RWPE1 (cell line): ENCODE measurements around the gene SSR2.

Experiments used
- CTCF ChIA-PET: fragments of 350-600 bp; sonication (Branson Sonifier 250); formaldehyde crosslinking; extraction: SDS; loops from one replicate; lab custom pipeline; 2021; lab: Yijun Ruan, JAX
- POLR2A ChIA-PET: fragments of 400-600 bp; formaldehyde crosslinking; extraction: SDS; loops from one replicate; lab custom pipeline; 2020; ENCODE audit warnings: antibody characterized with exemption; ENCODE audit not compliant: low non-redundant PET; lab: Yijun Ruan, JAX
- DNase-seq: peaks from one replicate; pipeline ENCODE4 v3.0.0; 2012; ENCODE audit warnings: low spot score
- H3K27ac ChIP-seq: fragments of 450-650 bp; 2 replicates; pipeline ENCODE4 v1.5.1; 2017
- CTCF ChIP-seq: fragments of 450-650 bp; conservative IDR thresholded peaks from 2 replicates; pipeline ENCODE4 v1.5.1; 2017; ENCODE audit warnings: low read depth, mild to moderate bottlenecking

The SSR2 gene

GRCh38 chr1:155975375-155976061, 45.2 kb downstream of the SSR2 start:
- H3K27ac ChIP-seq = peak overlapping the region; percentile 96
- TF ChIP-seq CTCF = no peak
- ChIA-PET POLR2A (interaction anchor here (0.6 to 0.8 kb wide), 2 partner anchors 8 to 13 kb away, joined by 3 to 7 read pairs; no protein-coding TSS in a partner anchor), CTCF (interaction anchor here (0.7 to 1.1 kb wide), 2 partner anchors 13 to 76 kb away, joined by 3 read pairs; no protein-coding TSS in a partner anchor)
- no peak for DNase-seq

GRCh38 chr1:155974208-155975115, 46.3 kb downstream of the SSR2 start:
- no peak for DNase-seq
- ChIA-PET POLR2A (interaction anchor here (0.5 kb wide), 2 partner anchors 42 to 57 kb away, joined by 3 to 4 read pairs; no protein-coding TSS in a partner anchor), CTCF (interaction anchor here (0.7 kb wide), 1 partner anchor 77 kb away, joined by 3 read pairs; no protein-coding TSS in a partner anchor)
- peak overlapping the region; percentile 96 for H3K27ac ChIP-seq
- TF ChIP-seq CTCF = no peak

GRCh38 chr1:155973723-155974122, 47.0 kb downstream of the SSR2 start:
- TF ChIP-seq CTCF = no peak
- ChIA-PET CTCF (interaction anchor here (0.6 kb wide), 1 partner anchor 1649 kb away, joined by 4 read pairs; no protein-coding TSS in a partner anchor), POLR2A (interaction anchor here (0.5 to 0.6 kb wide), 3 partner anchors 42 to 249 kb away, joined by 3 to 4 read pairs (median 3); no protein-coding TSS in a partner anchor)
- peak overlapping the region; percentile 96 for H3K27ac ChIP-seq
- DNase-seq = no peak

- DNase-seq = no peak
- H3K27ac ChIP-seq = peak overlapping the region; percentile 61
- POLR2A ChIA-PET = no interaction called here
- CTCF ChIA-PET = no interaction called here
- no peak for TF ChIP-seq CTCF
Observed at GRCh38 chr1:155971910-155972809, 48.6 kb downstream of the SSR2 start.

- ChIA-PET CTCF (no interaction called here), POLR2A (no interaction called here)
- peak overlapping the region; percentile 61 for H3K27ac ChIP-seq
- DNase-seq = peak; percentile 45
- no peak for TF ChIP-seq CTCF
Observed at GRCh38 chr1:155970531-155971167, 50.1 kb downstream of the SSR2 start.
